G401 (cell line): ENCODE data around the gene OPA1. TPM values are rescaled to one million over a fixed set of nuclear protein-coding genes. Genes with fewer than 3 reads are reported as not detected.

Experiments used
- DNase-seq: peaks from one replicate; pipeline ENCODE4 v3.0.0-alpha.2; 2015; ENCODE audit warnings: low spot score
- in situ Hi-C: cut with HindIII; loops from 2 replicates; pipeline ENCODE4 v1.10.0; 2016; ENCODE audit warnings: low sequenced_read_pairs, mixed read lengths
- total RNA-seq: library from RNA; depleted of rRNA; stranded (reverse); fragments of >200 nt; shearing (Covaris generic); gene quantifications from 2 replicates; pipeline ENCODE4 v1.2.3, GENCODE V29; 2014

OPA1 gene
- total RNA-seq, 1 experiment from 2014 or later = 116 TPM

DNA sequence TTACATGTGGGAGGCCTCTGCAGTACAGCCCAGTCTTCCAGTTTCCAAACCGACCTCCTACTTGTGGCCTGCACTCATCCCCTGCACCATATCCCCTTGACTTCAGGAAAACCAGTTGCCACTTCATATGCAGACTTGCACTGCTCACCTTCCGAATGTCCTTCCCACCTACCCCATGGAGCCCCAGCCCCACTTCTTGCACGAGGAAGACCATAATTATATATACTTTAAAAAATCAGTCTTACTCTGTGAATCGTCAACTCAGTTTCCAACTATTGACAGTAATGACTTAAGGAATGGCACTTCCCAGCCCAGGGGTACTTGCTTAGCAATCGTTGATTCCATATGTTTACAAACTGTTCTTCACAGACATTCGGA is 136.1 kb downstream of the OPA1 start:
- DNase-seq = no peak
- in situ Hi-C loops = no loop called here

DNA sequence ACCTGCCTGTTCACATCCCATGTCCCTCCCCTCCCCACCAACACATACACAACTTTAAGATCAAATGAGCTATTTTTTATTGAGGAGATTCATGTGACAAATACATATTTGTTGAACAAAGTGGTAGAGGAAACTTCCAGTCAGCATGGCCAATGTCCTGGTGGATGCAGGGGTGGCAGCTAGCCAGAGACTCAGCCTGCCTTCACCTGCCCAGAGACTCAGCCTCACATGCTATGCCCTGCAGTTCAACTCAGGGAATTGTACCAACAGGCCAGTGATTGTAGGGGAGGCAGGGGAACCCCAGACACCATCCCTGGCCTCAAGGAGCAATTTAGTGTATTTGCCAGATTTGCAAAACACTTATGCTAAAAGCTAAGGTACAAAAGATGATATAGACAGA is 136.6 kb downstream of the OPA1 start:
- in situ Hi-C loops = no loop called here
- DNase-seq = no peak

DNA sequence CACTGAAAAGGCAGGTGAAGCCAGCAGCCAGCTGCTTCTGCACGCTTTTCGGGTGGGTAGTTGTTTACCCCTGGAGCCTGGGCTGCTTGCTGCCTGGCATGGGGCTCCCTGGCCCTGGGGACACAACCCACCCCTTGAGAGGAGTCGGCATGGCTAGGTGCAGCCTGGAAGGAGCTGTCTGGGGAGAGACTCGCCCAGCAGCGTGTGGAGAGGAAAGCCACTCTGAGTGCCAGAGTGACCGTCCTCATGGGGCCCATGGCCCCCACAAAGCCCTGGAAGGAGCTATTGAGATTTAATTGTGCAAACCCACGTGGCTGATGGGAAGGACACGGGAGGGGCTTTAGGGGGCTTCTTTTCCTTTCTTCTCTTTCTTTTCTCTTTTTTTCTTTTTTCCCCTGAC is 137.5 kb downstream of the OPA1 start:
- in situ Hi-C loops = no loop called here
- DNase-seq = no peak

DNA sequence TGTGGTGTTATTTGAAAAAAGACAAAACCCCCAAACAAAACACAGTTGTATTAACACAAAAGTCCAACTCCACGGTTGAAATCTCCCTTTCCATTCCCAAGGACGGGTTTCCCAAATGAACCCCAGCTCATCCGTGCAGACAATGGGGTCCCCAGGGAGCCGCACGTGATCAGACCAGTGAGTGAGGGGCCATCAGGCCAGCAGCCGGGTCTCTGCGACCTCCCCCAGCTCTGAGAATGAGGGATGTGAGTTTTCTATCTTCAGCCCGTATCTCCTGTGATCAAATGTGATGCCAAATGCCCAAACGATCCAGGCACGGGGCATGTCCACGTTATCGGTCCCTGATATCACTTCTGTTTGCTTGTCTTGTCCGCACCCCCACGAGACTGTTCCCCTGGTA is 138.0 kb downstream of the OPA1 start:
- in situ Hi-C loops = no loop called here
- DNase-seq = no peak

DNA sequence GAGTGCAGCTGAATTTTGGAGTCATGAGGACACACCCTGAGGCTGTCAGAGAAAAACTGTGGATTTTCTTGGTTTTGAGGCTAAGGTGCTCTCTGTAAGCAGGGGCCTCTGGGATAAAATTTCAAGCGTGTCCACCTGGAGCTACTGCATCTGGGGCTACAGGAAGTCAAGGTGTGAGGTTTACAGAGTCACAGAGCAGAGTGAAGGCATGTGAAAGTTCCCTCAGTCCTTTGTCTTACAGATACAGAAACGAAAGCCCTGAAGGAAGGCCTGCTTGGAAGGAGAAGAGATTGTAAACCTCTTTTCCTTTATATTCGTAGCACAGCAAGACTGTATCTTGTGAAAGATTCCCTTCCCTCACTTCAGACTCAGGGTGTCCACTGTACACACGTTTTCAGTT is 138.6 kb downstream of the OPA1 start:
- DNase-seq = no peak
- in situ Hi-C loops = no loop called here

DNA sequence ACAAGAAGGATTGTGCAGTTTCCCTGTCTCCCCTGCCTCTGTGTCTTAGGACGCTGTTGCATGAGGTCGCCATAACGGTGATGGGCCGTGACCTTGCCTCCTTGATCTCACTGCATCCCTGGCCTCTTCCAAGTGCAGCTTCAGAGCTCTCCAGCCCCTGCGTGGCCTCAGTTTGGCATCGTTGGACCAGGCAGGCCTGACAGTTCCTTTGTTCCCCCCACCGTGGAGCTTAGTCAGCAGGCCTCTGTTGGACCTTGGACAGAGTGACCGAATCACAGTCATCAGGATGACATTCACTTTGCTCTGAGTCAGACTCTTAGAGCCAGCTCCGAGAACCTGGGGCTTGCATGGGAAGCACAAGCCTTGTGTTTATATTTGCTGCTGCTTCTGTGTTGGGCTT is 139.4 kb downstream of the OPA1 start:
- no peak for DNase-seq

DNA sequence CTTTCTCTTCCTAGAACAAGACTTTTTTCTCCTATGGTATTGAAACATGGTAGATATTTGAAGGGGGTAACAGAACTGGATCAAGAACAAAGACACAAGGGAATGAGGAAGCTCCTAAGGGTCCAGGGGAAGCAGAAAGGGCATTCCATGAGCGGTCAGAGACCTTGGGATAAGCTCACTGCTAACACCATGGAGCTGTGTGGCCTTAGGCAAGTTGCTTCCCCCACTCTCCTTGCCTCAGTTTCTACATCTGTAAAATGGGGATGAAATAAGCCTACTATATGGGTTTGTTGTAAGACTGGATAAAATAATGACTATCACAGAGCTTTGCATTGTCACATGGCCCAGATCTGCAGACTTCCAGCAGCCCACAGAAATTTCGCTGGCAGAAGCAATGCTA is 139.8 kb downstream of the OPA1 start:
- in situ Hi-C loops = no loop called here
- DNase-seq = no peak

More for the DNA sequence above, 139.4 kb downstream of the OPA1 start:
- in situ Hi-C loops = no loop called here

DNA sequence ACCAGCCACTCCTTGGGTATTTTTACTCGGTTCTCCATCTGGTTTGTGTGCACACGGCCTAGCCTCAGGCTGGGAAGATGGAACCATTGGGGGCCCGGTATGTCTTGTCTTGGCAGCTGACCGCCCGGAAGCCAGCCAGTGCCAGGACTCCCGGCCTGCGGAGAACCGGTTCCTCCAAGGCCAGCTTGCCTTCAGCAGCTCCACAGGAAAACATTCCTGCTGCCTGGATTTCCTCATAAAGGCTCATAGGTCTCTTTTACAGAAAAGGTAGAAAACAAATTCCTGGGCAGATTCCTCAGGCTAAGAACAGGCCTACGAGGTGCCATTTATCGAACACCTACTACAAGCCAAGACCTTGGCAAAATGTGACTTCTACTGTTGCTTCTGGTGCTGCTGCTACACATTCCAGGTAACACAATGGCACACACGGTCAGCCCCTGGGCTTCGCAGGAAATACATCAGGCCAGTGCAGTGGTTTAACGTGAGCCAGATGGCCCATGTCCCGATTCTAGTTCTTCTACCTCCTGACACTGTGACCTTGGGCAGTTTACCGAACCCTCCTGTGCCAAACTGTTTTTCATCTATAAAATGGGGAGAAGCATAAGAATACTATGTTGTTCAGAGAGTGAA is 141.8 kb downstream of the OPA1 start:
- DNase-seq = no peak
- in situ Hi-C loops = no loop called here

DNA sequence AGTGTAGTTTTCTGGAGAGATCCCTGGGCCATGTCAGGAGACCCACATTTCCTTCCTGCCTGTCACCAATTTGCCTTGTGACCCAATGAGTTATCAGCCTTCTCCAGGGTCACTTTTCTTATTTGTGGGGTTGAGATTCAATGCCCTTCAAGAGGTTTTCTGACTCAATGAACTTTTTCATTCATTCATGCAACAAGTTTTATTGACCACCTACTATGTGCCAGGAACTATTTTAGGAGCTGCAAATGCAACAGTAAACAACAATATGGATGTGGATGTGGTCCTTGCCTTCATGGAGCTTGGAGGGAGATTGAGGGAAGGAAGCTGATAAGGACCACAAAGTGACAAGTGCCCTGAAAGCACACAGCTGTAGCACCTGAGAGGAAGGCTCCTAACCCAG is 142.8 kb downstream of the OPA1 start:
- no peak for DNase-seq
- in situ Hi-C loops = no loop called here

DNA sequence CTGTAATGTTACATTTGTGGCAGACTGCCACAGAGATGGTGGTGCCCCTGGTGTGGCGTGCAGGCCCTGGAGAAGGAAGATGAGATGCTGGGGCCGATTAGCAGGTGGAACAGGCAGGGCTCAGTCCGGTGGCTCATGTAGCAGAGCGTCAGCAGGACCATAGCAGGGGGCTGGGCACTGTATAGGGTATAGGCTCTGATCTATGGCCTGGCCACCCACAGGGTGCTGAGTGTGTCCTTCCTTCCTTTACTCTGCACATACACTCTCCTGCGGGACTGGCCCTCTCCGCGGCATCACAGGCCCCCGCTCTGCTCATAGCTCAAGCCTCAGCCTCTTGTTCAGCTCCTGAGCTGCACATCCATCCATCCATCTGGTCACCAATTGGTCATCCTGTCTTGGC is 143.6 kb downstream of the OPA1 start:
- DNase-seq = no peak

DNA sequence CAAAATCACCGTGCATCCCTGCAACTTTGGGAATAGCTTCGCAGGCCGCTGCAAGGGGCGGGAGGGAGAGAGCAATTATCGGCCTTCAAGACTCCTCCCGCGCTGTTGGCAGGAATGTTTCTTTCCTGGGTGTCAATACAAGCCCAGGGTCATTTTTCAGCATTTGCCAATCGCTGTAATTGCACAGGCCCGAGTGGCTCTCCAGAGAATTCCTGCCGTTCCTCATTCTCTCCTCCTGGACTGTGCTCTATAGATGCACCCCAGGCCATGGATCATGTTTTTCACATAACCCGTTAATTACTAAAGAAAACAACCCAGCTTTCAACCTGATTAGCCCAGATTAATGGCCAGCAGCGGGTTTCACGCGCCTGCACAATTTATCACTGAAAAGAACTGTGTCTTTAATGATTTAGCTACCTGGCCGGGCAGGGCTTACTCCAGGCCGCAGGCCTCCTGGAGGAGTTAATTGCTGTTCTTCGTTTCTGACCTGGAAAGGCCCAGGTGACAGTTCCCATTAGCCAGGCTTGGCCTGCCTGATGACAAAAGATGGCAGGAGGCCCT is 144.3 kb downstream of the OPA1 start:
- in situ Hi-C loops = no loop called here
- peak; percentile 1 for DNase-seq

More for the DNA sequence above, 143.6 kb downstream of the OPA1 start:
- in situ Hi-C loops = no loop called here

DNA sequence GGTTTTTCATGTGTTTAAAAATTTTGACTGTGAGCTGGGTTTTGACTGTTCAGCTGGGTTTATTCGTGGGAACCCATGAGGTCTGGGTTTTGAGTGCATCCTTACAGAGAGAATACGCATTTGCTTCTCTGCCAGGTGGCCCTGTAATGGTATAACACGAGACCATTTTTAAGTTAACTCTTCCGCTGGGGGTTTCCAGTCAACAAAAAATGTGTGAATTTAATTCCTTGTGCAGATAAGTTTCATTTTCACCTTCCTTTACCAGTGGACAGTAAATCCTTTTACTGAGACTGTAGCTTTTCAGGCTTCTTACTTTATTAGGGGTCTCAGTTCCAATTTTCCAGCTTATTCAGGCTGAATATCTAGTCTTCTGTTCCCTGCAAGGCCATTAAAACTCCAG is 149.6 kb downstream of the OPA1 start:
- no peak for DNase-seq
- in situ Hi-C loops = no loop called here

DNA sequence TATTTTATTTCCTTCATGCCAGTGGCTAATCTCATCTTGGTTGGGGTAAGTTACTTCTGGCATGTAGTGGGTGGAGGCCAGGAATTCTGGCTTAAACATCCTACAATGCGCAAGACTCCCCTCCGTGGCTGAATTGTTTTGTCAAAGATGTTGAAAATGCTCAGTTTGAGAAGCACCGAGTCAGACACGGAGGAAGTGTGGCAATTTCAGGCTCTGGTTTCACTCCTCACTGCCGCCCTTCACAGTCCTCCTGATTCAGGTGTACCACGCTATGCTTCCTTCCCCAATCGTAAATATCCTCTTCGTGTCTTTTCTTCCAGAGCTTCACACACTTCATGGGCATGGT is 150.7 kb downstream of the OPA1 start:
- no peak for DNase-seq
- in situ Hi-C loops = no loop called here

DNA sequence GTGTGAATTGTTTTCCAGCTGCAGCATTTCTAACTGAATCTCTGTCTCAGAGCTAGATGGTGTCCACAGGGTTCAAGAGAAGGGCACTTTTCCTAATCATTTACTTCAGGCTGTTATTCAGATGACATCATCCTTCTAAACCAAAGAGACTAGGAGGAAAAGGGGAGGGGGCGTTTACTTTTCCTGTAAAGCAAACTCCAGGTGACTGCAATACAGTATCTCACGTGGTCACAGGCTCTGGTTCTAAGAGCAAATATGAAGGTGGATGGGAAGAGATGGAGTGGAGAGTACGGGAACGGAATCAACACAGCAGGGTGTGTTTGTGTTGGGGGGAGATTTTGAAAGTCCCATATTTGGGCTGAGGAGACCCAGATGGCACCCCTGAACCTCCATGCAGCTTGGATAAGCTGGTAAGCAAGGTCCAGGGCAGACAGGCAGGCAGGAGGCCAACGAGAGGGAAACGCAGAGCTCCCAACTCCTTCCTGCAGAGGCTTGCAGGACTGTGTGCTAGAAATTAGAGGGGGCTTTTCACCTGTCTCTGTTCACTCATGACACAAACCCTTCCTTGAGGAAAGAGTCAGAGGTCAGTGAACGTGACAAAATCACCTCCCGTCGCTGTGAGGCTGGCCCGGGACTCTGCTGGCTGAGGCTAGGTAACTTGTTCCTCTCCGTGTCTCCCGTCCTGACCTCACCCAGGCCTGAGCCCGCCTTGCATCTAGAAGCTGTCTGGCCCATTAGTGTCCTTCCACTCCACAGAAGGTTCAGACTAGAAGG is 151.2 kb downstream of the OPA1 start:
- in situ Hi-C loops = no loop called here
- no peak for DNase-seq

DNA sequence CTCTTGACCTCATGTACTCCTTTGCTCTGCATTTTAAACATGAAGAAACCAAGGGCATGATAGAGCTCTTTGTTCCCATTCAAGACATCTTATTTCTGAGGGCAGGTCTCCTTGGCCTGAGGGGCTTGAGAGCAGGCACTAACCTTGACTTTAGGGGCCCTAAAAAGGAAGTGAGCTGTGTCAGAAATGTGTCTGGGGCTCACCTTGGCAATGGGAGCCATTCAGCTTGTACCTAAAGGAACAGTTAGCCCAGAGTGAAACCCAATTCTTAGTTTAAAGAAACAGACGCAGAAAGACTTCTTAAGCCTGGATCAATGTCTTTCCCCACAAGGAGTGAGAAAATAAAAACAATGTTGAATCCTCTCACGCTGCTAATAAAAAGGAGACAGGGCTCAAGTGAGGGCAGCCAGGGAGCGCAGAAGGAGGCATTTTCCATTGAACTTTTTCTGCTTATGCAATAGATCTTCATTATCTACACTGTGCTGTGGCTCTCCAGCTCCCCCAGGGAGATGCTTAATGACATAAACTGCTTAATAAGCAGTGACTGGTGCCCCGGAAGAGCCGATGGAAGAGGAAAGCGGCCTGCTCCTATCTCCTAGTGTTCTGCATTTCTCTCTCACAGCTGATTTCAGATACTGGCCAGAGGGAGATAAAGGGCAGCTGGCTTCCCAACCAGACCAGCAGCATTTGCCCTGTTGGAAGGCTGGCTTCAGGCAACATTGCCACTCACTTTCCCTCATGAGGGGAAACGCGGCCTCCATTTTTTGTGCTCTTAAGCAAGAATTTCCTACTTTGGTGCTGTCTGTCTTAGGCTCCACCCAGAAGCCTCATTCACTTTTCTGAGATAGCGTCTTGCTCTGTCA is 152.0 kb downstream of the OPA1 start:
- DNase-seq = no peak
- in situ Hi-C loops = no loop called here

DNA sequence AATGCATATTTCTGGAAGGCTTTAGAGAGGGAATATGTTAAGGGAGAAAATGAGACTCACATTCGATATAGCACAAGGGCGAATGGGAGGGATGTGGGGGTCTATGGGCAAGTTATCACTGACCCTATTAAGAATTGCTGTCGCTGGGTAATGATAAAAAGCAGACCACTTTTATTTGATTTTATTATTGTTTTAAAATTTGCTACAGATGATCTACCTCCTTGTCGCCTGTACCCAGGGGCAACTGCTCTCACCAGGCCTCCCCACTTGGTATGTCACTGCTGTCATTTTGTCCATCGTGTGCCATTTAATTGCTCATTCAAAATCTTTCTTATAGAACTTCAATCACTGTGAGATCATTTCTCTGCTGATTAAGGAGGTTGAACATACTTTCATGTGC is 153.8 kb downstream of the OPA1 start:
- DNase-seq = no peak
- in situ Hi-C loops = no loop called here
